HCT116 (cell line): Measurements from ENCODE around the gene MYLK.

Source experiments
- ATF3 ChIP-seq: IDR thresholded peaks from 2 replicates; pipeline ENCODE4 v1.6.1; 2012
- CTCF ChIP-seq, 3 experiments: fragments of 200-600 bp in 1 of 3; sonication (generic) in 1 of 3; IDR thresholded peaks in 2 of 3; conservative IDR thresholded peaks in 1 of 3; 2 replicates each; pipeline ENCODE4 v1.5.1; 2012 to 2017; ENCODE audit warnings: low read depth in 2 of 3, low read length in 2 of 3, antibody characterized with exemption in 1 of 3, borderline replicate concordance in 1 of 3, control low read depth in 1 of 3, mild to moderate bottlenecking in 1 of 3, mixed read lengths in 1 of 3, mixed run types in 1 of 3, moderate library complexity in 1 of 3; ENCODE audit not compliant: insufficient read depth in 1 of 3
- ELF1 ChIP-seq: IDR thresholded peaks from 2 replicates; pipeline ENCODE4 v1.6.1; 2012; ENCODE audit warnings: low read depth, borderline replicate concordance
- EZH2phosphoT487 ChIP-seq: fragments of 200-600 bp; IDR thresholded peaks from 2 replicates; pipeline ENCODE4 v1.6.1; 2018; ENCODE audit warnings: antibody characterized with exemption, borderline replicate concordance
- FOSL1 ChIP-seq: IDR thresholded peaks from 2 replicates; pipeline ENCODE4 v1.6.1; 2012; ENCODE audit warnings: low read depth
- POLR2A ChIP-seq: IDR thresholded peaks from 2 replicates; pipeline ENCODE4 v1.7.0; 2011; ENCODE audit warnings: borderline replicate concordance; ENCODE audit not compliant: insufficient read depth, insufficient read length; ENCODE audit errors: extremely low read depth
- POLR2AphosphoS5 ChIP-seq: IDR thresholded peaks from 2 replicates; pipeline ENCODE4 v1.6.1; 2011; ENCODE audit warnings: mild to moderate bottlenecking, low read depth, low read length, moderate library complexity
- SIN3A ChIP-seq: IDR thresholded peaks from 2 replicates; pipeline ENCODE4 v1.6.1; 2012; ENCODE audit warnings: low read depth
- YY1 ChIP-seq: IDR thresholded peaks from 2 replicates; pipeline ENCODE4 v1.6.1; 2011; ENCODE audit warnings: low read length, low read depth, moderate library complexity, mild to moderate bottlenecking; ENCODE audit not compliant: insufficient replicate concordance; ENCODE audit errors: extremely low read depth
- ZFX ChIP-seq: fragments of 450-650 bp; IDR thresholded peaks from 2 replicates; pipeline ENCODE4 v1.6.1; 2017

DNA sequence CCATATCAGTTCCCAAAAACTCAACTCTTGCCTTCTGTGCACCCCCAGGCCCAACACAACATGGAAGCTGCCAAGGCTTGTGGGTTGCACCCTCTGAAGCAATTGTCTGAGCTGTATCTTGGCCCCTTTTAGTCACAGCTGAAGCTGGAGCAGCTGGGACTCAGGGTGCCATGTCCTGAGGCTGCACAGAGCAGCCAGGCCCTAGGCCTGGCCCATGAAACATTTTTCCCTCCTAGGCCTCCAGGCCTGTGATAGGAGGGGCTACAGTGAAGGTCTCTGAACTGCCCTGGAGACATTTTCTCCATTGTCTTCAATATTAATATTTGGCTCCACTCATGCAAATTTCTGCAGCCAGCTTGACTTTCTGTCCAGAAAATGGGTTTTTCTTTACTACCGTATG is 8.1 kb upstream of the MYLK start:
- TF ChIP-seq CTCF (IDR thresholded peaks at IDR 0.05 in 2 of 3, conservative IDR thresholded peaks at IDR 0.05 in 1 of 3; ENCODE audit: borderline replicate concordance in 1 of 3, insufficient read depth in 1 of 3, low read depth in 2 of 3, low read length in 2 of 3) (no peak), SIN3A (no peak), ATF3 (no peak), POLR2A (no peak), ZFX (no peak), POLR2AphosphoS5 (no peak), EZH2phosphoT487 (no peak), FOSL1 (no peak), YY1 (no peak), ELF1 (no peak)
